IMR-90 (cell line): ENCODE data around the gene FLOT2. TPM values are rescaled to one million over a fixed set of nuclear protein-coding genes. Genes with fewer than 3 reads are reported as not detected.

Experiments used
- ATAC-seq: fragments of 200-7000 bp; cut with Tn5 transposase; 2 replicates; pipeline ENCODE4 v1.9.1; 2020; ENCODE audit warnings: low read depth, mild to moderate bottlenecking, moderate library complexity
- BruUV-seq: library from RNA; stranded (reverse); fragments of 400-500 nt; replicated peaks from 2 replicates; lab custom pipeline; 2021; lab: Mats Ljungman, UMichigan
- CTCF ChIA-PET: fragments of 300-600 bp; formaldehyde crosslinking; extraction: SDS; loops from one replicate; lab custom pipeline; 2021; ENCODE audit warnings: antibody characterized with exemption; lab: Yijun Ruan, JAX
- POLR2A ChIA-PET: fragments of 300-600 bp; sonication (Branson Sonifier 250); formaldehyde crosslinking; loops from one replicate; lab custom pipeline; 2022; ENCODE audit warnings: antibody characterized with exemption; ENCODE audit not compliant: unreplicated experiment; lab: Charles Lee
- DNase-seq: peaks from one replicate; pipeline ENCODE4 v3.0.0; 2013
- H2AFZ ChIP-seq: replicated peaks from 2 replicates; pipeline ENCODE3; 2013; ENCODE audit warnings: low read length, mild to moderate bottlenecking; ENCODE audit not compliant: poor library complexity
- H2AK5ac ChIP-seq: 2 replicates; pipeline ENCODE4 v1.6.1; 2013; ENCODE audit warnings: low read depth, low read length, inconsistent platforms
- H2AK9ac ChIP-seq: replicated peaks from 2 replicates; pipeline ENCODE3; 2013; ENCODE audit warnings: mild to moderate bottlenecking, low read depth, low read length, moderate library complexity; ENCODE audit not compliant: poor library complexity
- H2BK120ac ChIP-seq: 2 replicates; pipeline ENCODE4 v1.6.1; 2013; ENCODE audit warnings: low read depth, low read length, inconsistent platforms
- H2BK15ac ChIP-seq: 3 replicates; pipeline ENCODE4 v1.6.1; 2013; ENCODE audit warnings: low read depth, low read length, inconsistent platforms
- H2BK20ac ChIP-seq: 2 replicates; pipeline ENCODE4 v1.6.1; 2013; ENCODE audit warnings: low read depth, mild to moderate bottlenecking, inconsistent platforms, low read length, moderate library complexity
- H2BK5ac ChIP-seq: 2 replicates; pipeline ENCODE4 v1.6.1; 2013; ENCODE audit warnings: mild to moderate bottlenecking, low read depth, low read length, inconsistent platforms; ENCODE audit not compliant: poor library complexity, severe bottlenecking
- H3K14ac ChIP-seq: replicated peaks from 2 replicates; pipeline ENCODE4 v1.6.1; 2013; ENCODE audit warnings: low read depth, low read length, inconsistent platforms
- H3K18ac ChIP-seq: 2 replicates; pipeline ENCODE4 v1.6.1; 2013; ENCODE audit warnings: low read depth, low read length, control low read depth
- H3K23ac ChIP-seq: 2 replicates; pipeline ENCODE4 v1.6.1; 2013; ENCODE audit warnings: low read depth, low read length, inconsistent platforms
- H3K27ac ChIP-seq: 2 replicates; pipeline ENCODE4 v1.5.1; 2013; ENCODE audit warnings: mild to moderate bottlenecking, control low read depth, low read length; ENCODE audit not compliant: insufficient read depth
- H3K27me3 ChIP-seq: 2 replicates; pipeline ENCODE4 v1.6.1; 2013; ENCODE audit warnings: low read length; ENCODE audit not compliant: control insufficient read depth, insufficient read depth
- H3K36me3 ChIP-seq: 2 replicates; pipeline ENCODE4 v1.6.1; 2013; ENCODE audit warnings: low read length, mixed read lengths; ENCODE audit not compliant: control insufficient read depth, insufficient read depth
- H3K4ac ChIP-seq: 2 replicates; pipeline ENCODE4 v1.6.1; 2013; ENCODE audit warnings: low read depth, low read length, inconsistent platforms
- H3K4me1 ChIP-seq: 2 replicates; pipeline ENCODE4 v1.6.1; 2013; ENCODE audit warnings: low read length, mixed read lengths; ENCODE audit not compliant: control insufficient read depth, insufficient read depth
- H3K4me2 ChIP-seq: 2 replicates; pipeline ENCODE4 v1.6.1; 2013; ENCODE audit warnings: low read depth, mild to moderate bottlenecking, control low read depth, low read length, moderate library complexity
- H3K4me3 ChIP-seq: 2 replicates; pipeline ENCODE4 v1.5.1; 2013; ENCODE audit warnings: low read depth, mild to moderate bottlenecking, control low read depth, low read length, moderate library complexity; ENCODE audit not compliant: insufficient read depth
- H3K56ac ChIP-seq: 2 replicates; pipeline ENCODE4 v1.6.1; 2013; ENCODE audit warnings: low read length, inconsistent platforms; ENCODE audit not compliant: insufficient read depth; ENCODE audit errors: extremely low read depth
- H3K79me1 ChIP-seq, 2 experiments: 2 replicates each; pipeline ENCODE4 v1.6.1; 2013; ENCODE audit warnings: low read length in 2 of 2, inconsistent platforms in 1 of 2, low read depth in 1 of 2
- H3K9ac ChIP-seq: 2 replicates; pipeline ENCODE4 v1.6.1; 2013; ENCODE audit warnings: low read depth, low read length, control low read depth
- H3K9me1 ChIP-seq: 2 replicates; pipeline ENCODE4 v1.6.1; 2013; ENCODE audit warnings: low read length, inconsistent platforms; ENCODE audit not compliant: insufficient read depth
- H3K9me3 ChIP-seq: 2 replicates; pipeline ENCODE4 v1.6.1; 2013; ENCODE audit warnings: low read length; ENCODE audit not compliant: control insufficient read depth, insufficient read depth
- H4K20me1 ChIP-seq: 2 replicates; pipeline ENCODE4 v1.6.1; 2013; ENCODE audit warnings: low read length, inconsistent platforms; ENCODE audit not compliant: insufficient read depth
- H4K5ac ChIP-seq: 2 replicates; pipeline ENCODE4 v1.6.1; 2013; ENCODE audit warnings: mild to moderate bottlenecking, low read depth, low read length, control low read depth
- H4K8ac ChIP-seq, 2 experiments: 2 replicates each; pipeline ENCODE4 v1.6.1; 2013; ENCODE audit warnings: low read depth in 2 of 2, low read length in 2 of 2, control low read depth in 1 of 2, inconsistent platforms in 1 of 2
- H4K91ac ChIP-seq: 2 replicates; pipeline ENCODE4 v1.6.1; 2013; ENCODE audit warnings: low read depth, low read length, inconsistent platforms; ENCODE audit not compliant: insufficient read depth
- BHLHE40 ChIP-seq: fragments of 150-350 bp; IDR thresholded peaks from 2 replicates; pipeline ENCODE4 v1.6.1; 2016; ENCODE audit warnings: mild to moderate bottlenecking, low read depth, low read length
- CEBPB ChIP-seq: IDR thresholded peaks from 2 replicates; pipeline ENCODE4 v1.6.1; 2012; ENCODE audit warnings: low read depth, low read length, improper control_type of control experiment
- CHD1 ChIP-seq: IDR thresholded peaks from 2 replicates; pipeline ENCODE4 v1.6.1; 2012; ENCODE audit warnings: low read depth, low read length, improper control_type of control experiment
- MAZ ChIP-seq: IDR thresholded peaks from 2 replicates; pipeline ENCODE4 v1.6.1; 2012; ENCODE audit warnings: low read depth, mild to moderate bottlenecking, low read length, improper control_type of control experiment, moderate library complexity, borderline replicate concordance
- NFE2L2 ChIP-seq: fragments of 150-350 bp; IDR thresholded peaks from 2 replicates; pipeline ENCODE4 v1.6.1; 2016; ENCODE audit warnings: low read depth, mild to moderate bottlenecking, low read length
- RFX5 ChIP-seq: IDR thresholded peaks from 2 replicates; pipeline ENCODE4 v1.8.0; 2012; ENCODE audit warnings: low read depth, mild to moderate bottlenecking, low read length, moderate library complexity
- SMC3 ChIP-seq: fragments of 150-350 bp; IDR thresholded peaks from 2 replicates; pipeline ENCODE4 v1.6.1; 2016; ENCODE audit warnings: low read depth, mild to moderate bottlenecking, antibody characterized with exemption, low read length, moderate library complexity
- WGBS, 2 experiments: methylation state at CpG; one replicate each; pipeline versions ENCODE4 v1.1.5 to v1.1.7; 2013; ENCODE audit warnings: missing lambda C conversion rate in 2 of 2; ENCODE audit not compliant: insufficient read length in 1 of 2; ENCODE audit errors: extremely low coverage in 2 of 2; 5-methylcytosine and 5-hydroxymethylcytosine counted together
- dilution Hi-C: fragments of 300-500 bp; cut with HindIII; formaldehyde crosslinking; loops from one replicate; pipeline ENCODE4 v1.14.3; 2018; ENCODE audit warnings: low sequenced_read_pairs; ENCODE audit not compliant: unreplicated experiment
- in situ Hi-C: fragments of 300-500 bp; cut with MboI; formaldehyde crosslinking; loops from 3 replicates; pipeline ENCODE4 v1.14.3; 2019; ENCODE audit warnings: low sequenced_read_pairs, inconsistent platforms, mixed read lengths
- intact Hi-C: fragments of 100-400 bp; cut with micrococcal nuclease; formaldehyde crosslinking; loops from 2 replicates; pipeline ENCODE4 v1.10.0; 2022
- polyA plus RNA-seq, 3 experiments: library from polyadenylated mRNA; depleted of rRNA; stranded (reverse); fragments of >200 nt; gene quantifications; 2 replicates each; pipeline ENCODE4 v1.2.3, GENCODE V29; 2012; ENCODE audit warnings: low replicate concordance in 1 of 3
- total RNA-seq: library from RNA; depleted of rRNA; stranded (reverse); fragments of >200 nt; gene quantifications from 2 replicates; pipeline ENCODE4 v1.2.3, GENCODE V29; 2012
- TF ChIP-seq, protein P1 (sequence below): conservative IDR thresholded peaks from 2 replicates; pipeline ENCODE4 v1.5.1; 2012; ENCODE audit warnings: mild to moderate bottlenecking, low read depth, low read length, improper control_type of control experiment

The FLOT2 gene
- total and polyA plus RNA-seq, 2 of the 4 experiments (the other 2 are of a cell fraction) = 19.7 to 67.9 TPM

DNA sequence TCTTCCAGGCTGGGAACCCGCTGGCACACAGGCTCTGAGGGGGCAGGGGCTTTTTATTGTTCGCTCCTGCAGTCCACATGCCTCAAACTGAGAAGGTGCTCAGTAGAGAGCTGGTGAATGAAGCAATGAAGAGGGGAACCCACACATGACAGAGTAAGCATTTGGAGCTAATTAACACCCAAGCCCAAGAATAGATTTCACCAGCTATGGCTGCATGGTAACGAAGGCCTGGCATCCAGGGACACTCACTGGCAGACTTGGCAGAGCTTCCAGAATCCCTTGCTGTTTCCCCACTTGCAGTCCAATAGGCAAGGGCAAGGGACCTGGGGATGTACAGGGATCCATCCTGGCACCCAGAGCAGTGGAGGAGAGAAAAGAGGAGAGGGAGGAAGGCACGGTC is 12.2 kb downstream of the FLOT2 start:
- ChIA-PET CTCF (no interaction called here), POLR2A (no interaction called here)
- no peak overlapping the region for H2AFZ ChIP-seq
- H3K27ac ChIP-seq = no peak overlapping the region
- H3K4me2 ChIP-seq = no peak overlapping the region
- ATAC-seq = no peak
- H4K5ac ChIP-seq = no peak overlapping the region
- in situ Hi-C loops (no loop called here), intact Hi-C loops (no loop called here), dilution Hi-C loops (no loop called here)
- H3K4me3 ChIP-seq = no peak overlapping the region
- DNase-seq = no peak
- peaks cover 0 to 3% of the 10 kb centered on the region in 2 experiments; a peak in 3 of 4 replicates for H3K79me1 ChIP-seq
- H3K36me3 ChIP-seq = peaks cover 54% of the 10 kb centered on the region
- no peak overlapping the region for H3K9ac ChIP-seq
- no peak overlapping the region for H3K56ac ChIP-seq
- no peak overlapping the region for H3K14ac ChIP-seq
- no peaks in the 10 kb centered on the region for H3K27me3 ChIP-seq
- H2BK5ac ChIP-seq = no peak overlapping the region
- H2BK20ac ChIP-seq = no peak overlapping the region
- H2AK9ac ChIP-seq = no peak overlapping the region
- no peak overlapping the region for H3K18ac ChIP-seq
- no peak overlapping the region for H2BK15ac ChIP-seq
- no peak overlapping the region for H2AK5ac ChIP-seq
- no peak overlapping the region for H3K4ac ChIP-seq
- 100% methylated on average over 1 of the region's 4 CpGs; no CpG with 5 or more reads in 1 of the 2 experiments for WGBS, 2 experiments
- no peak overlapping the region for H4K8ac ChIP-seq
- no peak overlapping the region for H4K91ac ChIP-seq
- H3K4me1 ChIP-seq = no peaks in the 10 kb centered on the region
- no peak for TF ChIP-seq CHD1
- TF ChIP-seq RFX5 = no peak
- no peak for TF ChIP-seq CEBPB
- no peak for TF ChIP-seq BHLHE40
- no peak for TF ChIP-seq NFE2L2
- TF ChIP-seq SMC3 = no peak
- TF ChIP-seq, protein P1, sequence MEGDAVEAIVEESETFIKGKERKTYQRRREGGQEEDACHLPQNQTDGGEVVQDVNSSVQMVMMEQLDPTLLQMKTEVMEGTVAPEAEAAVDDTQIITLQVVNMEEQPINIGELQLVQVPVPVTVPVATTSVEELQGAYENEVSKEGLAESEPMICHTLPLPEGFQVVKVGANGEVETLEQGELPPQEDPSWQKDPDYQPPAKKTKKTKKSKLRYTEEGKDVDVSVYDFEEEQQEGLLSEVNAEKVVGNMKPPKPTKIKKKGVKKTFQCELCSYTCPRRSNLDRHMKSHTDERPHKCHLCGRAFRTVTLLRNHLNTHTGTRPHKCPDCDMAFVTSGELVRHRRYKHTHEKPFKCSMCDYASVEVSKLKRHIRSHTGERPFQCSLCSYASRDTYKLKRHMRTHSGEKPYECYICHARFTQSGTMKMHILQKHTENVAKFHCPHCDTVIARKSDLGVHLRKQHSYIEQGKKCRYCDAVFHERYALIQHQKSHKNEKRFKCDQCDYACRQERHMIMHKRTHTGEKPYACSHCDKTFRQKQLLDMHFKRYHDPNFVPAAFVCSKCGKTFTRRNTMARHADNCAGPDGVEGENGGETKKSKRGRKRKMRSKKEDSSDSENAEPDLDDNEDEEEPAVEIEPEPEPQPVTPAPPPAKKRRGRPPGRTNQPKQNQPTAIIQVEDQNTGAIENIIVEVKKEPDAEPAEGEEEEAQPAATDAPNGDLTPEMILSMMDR = no peak
- TF ChIP-seq MAZ = no peak
- no peaks in the 10 kb centered on the region for H3K9me1 ChIP-seq
- 0 out of 2 replicates have a peak, but pooled peaks cover 8% of the 10 kb centered on the region for H4K20me1 ChIP-seq
- no peak overlapping the region for H2BK120ac ChIP-seq
- BruUV-seq = no TSS peak
- H3K23ac ChIP-seq = no peak overlapping the region
- H3K9me3 ChIP-seq = no peaks in the 10 kb centered on the region
